Panc1 (cell line): ENCODE measurements around the gene MAD1L1. TPM values are rescaled to one million over a fixed set of nuclear protein-coding genes. Genes with fewer than 3 reads are reported as not detected.

Experiments used
- ATAC-seq: fragments of 200-7000 bp; cut with Tn5 transposase; 2 replicates; pipeline ENCODE4 v1.9.1; 2020; ENCODE audit warnings: mild to moderate bottlenecking, moderate library complexity
- BruUV-seq: library from RNA; stranded (reverse); fragments of 400-500 nt; replicated peaks from 2 replicates; lab custom pipeline; 2021; lab: Mats Ljungman, UMichigan
- CTCF ChIA-PET: fragments of 300-600 bp; sonication (Branson Sonifier 250); formaldehyde crosslinking; loops from one replicate; lab custom pipeline; 2022; ENCODE audit warnings: antibody characterized with exemption; lab: Charles Lee
- POLR2A ChIA-PET: fragments of 300-600 bp; sonication (Branson Sonifier 250); formaldehyde crosslinking; loops from one replicate; lab custom pipeline; 2022; ENCODE audit warnings: antibody characterized with exemption; lab: Charles Lee
- DNase-seq: peaks from one replicate; pipeline ENCODE4 v3.0.0-alpha.2; 2010; ENCODE audit warnings: low read depth, low spot score
- H3K27ac ChIP-seq: 2 replicates; pipeline ENCODE4 v1.5.1; 2011; ENCODE audit warnings: mild to moderate bottlenecking, low read length, inconsistent platforms
- H3K27me3 ChIP-seq: fragments of 200-500 bp; sonication (Bioruptor generic); 2 replicates; pipeline ENCODE4 v1.6.0; 2014; ENCODE audit warnings: low read length, inconsistent platforms; ENCODE audit not compliant: control insufficient read depth, insufficient read depth
- H3K36me3 ChIP-seq: fragments of 200-500 bp; sonication (Bioruptor generic); 2 replicates; pipeline ENCODE4 v1.5.1; 2014; ENCODE audit warnings: inconsistent platforms, mild to moderate bottlenecking, low read length, moderate library complexity; ENCODE audit not compliant: control insufficient read depth, insufficient read depth
- H3K4me1 ChIP-seq: 2 replicates; pipeline ENCODE4 v1.5.1; 2011; ENCODE audit warnings: inconsistent platforms, mild to moderate bottlenecking, low read length, moderate library complexity; ENCODE audit not compliant: control insufficient read depth, insufficient read depth
- H3K4me3 ChIP-seq, 2 experiments: 2 replicates each; pipeline ENCODE4 v1.5.1; 2011 to 2012; ENCODE audit warnings: low read depth in 2 of 2, low read length in 2 of 2, mild to moderate bottlenecking in 2 of 2, inconsistent platforms in 1 of 2, moderate library complexity in 1 of 2
- H3K9me3 ChIP-seq: fragments of 200-500 bp; sonication (Bioruptor generic); 2 replicates; pipeline ENCODE4 v1.5.1; 2014; ENCODE audit warnings: low read depth, mild to moderate bottlenecking, inconsistent platforms, low read length, moderate library complexity; ENCODE audit not compliant: control insufficient read depth, insufficient read depth
- CTCF ChIP-seq: fragments of 450-650 bp; IDR thresholded peaks from 2 replicates; pipeline ENCODE4 v1.5.1; 2017; ENCODE audit warnings: mild to moderate bottlenecking
- POLR2AphosphoS5 ChIP-seq: IDR thresholded peaks from 2 replicates; pipeline ENCODE4 v1.6.1; 2012; ENCODE audit warnings: mild to moderate bottlenecking, low read depth, low read length, moderate library complexity
- REST ChIP-seq, 2 experiments: IDR thresholded peaks; 2 replicates each; pipeline ENCODE4 v1.6.1; 2011 to 2012; ENCODE audit warnings: low read depth in 2 of 2, control low read depth in 1 of 2, low read length in 1 of 2, mild to moderate bottlenecking in 1 of 2, moderate library complexity in 1 of 2; ENCODE audit not compliant: insufficient read depth in 1 of 2
- SIN3A ChIP-seq: IDR thresholded peaks from 2 replicates; pipeline ENCODE4 v1.6.1; 2012; ENCODE audit warnings: low read depth, mild to moderate bottlenecking, low read length, moderate library complexity, borderline replicate concordance; ENCODE audit not compliant: insufficient read depth
- TCF7L2 ChIP-seq: IDR thresholded peaks from 2 replicates; pipeline ENCODE4 v1.6.1; 2011; ENCODE audit warnings: mild to moderate bottlenecking, low read depth, low read length, inconsistent platforms
- in situ Hi-C: cut with HindIII; loops from 2 replicates; pipeline ENCODE4 v1.10.0; 2016; ENCODE audit warnings: low sequenced_read_pairs, low pct_unique_long_range_greater_than_20kb
- intact Hi-C: fragments of 100-400 bp; cut with micrococcal nuclease; formaldehyde crosslinking; loops from one replicate; pipeline ENCODE4 v1.10.0; 2022; ENCODE audit not compliant: unreplicated experiment
- total RNA-seq: library from RNA; stranded (reverse); gene quantifications from one replicate; pipeline ENCODE4 v1.2.1, GENCODE V29; 2021; ENCODE audit not compliant: unreplicated experiment

Gene MAD1L1
- total RNA-seq, 1 experiment from 2014 or later: 70.8 TPM

- intact Hi-C loops: no loop called here
- H3K4me1 ChIP-seq: peaks cover 13% of the 10 kb centered on the region; the same call in 1 of the 2 replicates
Measured at GRCh38 chr7:2172311-2173188, 60.2 kb downstream of the MAD1L1 start.

GRCh38 chr7:2171855-2172254 is 60.9 kb downstream of the MAD1L1 start:
- ATAC-seq: no peak
- no peaks in the 10 kb centered on the region for H3K36me3 ChIP-seq
- H3K27ac ChIP-seq: no peak overlapping the region
- intact Hi-C loops (no loop called here), in situ Hi-C loops (no loop called here)
- H3K4me3 ChIP-seq: no peak overlapping the region
- no peaks in the 10 kb centered on the region for H3K27me3 ChIP-seq
- ChIA-PET CTCF (no interaction called here), POLR2A (no interaction called here)
- TF ChIP-seq CTCF: no peak
- TF ChIP-seq TCF7L2: no peak
- no peak for TF ChIP-seq POLR2AphosphoS5
- TF ChIP-seq REST (IDR thresholded peaks at IDR 0.05; ENCODE audit: insufficient read depth in 1 of 2, low read depth in 2 of 2, low read length in 1 of 2): no peak
- no peak for TF ChIP-seq SIN3A
- no TSS peak for BruUV-seq
- H3K4me1 ChIP-seq: peaks cover 13% of the 10 kb centered on the region; the same call in 1 of the 2 replicates
- no peak for DNase-seq
- H3K9me3 ChIP-seq: no peaks in the 10 kb centered on the region

More at GRCh38 chr7:2172311-2173188, 60.2 kb downstream of the MAD1L1 start:
- Histone ChIP-seq H3K27ac (no peak overlapping the region), H3K4me3 (no peak overlapping the region), H3K9me3 (no peaks in the 10 kb centered on the region), H3K27me3 (no peaks in the 10 kb centered on the region), H3K36me3 (no peaks in the 10 kb centered on the region)
- POLR2A ChIA-PET: no interaction called here
- BruUV-seq: no TSS peak
- CTCF ChIA-PET: no interaction called here
- ATAC-seq (peak; percentile 47), DNase-seq (no peak)
- in situ Hi-C loops: no loop called here
- TF ChIP-seq POLR2AphosphoS5: no peak
- TF ChIP-seq REST (IDR thresholded peaks at IDR 0.05; ENCODE audit: insufficient read depth in 1 of 2, low read depth in 2 of 2, low read length in 1 of 2): no peak
- no peak for TF ChIP-seq CTCF
- no peak for TF ChIP-seq SIN3A
- TF ChIP-seq TCF7L2: no peak
